NCI-H2081 treated with DMSO at 0.1 percent for 48 hours (cell line): ENCODE measurements around the gene ANKS1B.

Experiments used
- DNase-seq: peaks from one replicate; lab custom pipeline; 2025; lab: John Stamatoyannopoulos, UW

The ANKS1B gene

DNA sequence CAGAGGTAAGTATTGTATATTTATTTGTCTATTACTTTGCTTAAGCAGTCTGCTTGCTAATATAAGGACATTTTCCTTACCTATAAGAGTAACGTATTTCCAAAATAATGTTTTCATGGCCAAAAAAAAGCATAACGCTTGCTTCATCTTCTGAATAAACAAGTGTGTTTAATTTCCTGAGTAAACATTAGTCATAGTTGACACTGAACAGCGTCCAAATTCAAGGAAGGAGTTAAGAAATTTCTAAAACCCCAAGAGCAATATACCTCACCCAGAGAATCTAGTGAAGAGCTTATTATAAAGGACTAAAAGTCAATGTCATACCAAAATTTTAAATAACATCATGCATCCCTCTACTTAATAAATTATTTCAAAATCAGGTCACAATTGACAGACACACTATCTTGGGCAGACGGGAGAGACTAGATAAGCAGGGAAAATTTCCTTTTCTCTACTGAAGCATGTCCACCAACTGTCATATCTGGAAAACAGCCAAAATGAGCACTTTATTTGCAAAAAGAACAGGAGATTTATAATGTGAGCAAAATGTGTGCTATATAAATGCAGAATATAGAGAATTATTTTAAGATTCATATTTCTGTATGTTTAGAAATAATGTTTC lies 25.1 kb downstream of the ANKS1B start:
- DNase-seq = no peak

DNA sequence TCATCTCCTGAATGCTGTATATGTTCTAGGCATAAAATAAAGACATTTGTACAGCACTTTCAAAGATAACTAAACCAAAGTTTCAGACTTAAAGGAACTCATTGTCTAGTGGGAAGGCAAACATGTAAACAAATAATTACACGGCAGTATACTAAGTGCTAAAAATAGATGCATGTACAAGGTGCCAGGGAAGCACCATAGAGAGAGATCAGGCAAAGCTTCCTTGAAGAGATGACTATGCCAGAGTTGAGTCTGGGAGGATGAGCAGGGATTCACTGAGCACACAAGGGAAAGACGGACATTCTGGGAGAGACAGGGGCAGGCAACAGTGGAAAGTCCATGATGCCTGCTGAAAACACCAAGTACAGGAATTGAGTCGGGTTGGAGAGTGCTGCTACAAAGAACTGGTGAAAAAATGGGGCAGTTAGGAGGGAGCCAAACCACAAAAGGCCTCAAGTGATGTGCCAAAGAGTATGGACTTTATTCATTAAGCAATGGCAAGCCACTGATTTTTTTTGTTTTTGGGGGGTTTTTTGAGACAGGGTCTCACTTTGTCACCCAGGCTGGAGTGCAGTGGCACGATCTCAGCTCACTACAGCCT lies 26.8 kb downstream of the ANKS1B start:
- no peak for DNase-seq

DNA sequence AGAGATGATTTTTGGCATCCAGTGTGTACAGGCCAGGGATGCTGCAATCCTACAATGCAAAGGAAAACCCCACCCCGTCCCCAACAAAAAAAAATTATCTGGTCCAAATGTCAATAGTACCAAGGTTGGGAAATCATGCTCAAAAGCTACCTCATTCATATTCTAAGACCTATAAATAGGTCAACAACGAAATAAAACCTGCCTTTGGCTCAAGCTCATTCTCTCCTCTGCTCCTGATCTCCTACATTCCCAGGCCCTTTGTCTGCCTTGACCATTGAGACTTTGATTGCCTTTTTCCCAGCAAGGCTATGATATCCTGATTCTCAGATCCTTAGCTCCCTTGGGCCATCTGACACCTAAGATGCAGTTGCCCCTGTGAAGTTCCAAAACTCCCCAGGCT lies 30.0 kb downstream of the ANKS1B start:
- no peak for DNase-seq

DNA sequence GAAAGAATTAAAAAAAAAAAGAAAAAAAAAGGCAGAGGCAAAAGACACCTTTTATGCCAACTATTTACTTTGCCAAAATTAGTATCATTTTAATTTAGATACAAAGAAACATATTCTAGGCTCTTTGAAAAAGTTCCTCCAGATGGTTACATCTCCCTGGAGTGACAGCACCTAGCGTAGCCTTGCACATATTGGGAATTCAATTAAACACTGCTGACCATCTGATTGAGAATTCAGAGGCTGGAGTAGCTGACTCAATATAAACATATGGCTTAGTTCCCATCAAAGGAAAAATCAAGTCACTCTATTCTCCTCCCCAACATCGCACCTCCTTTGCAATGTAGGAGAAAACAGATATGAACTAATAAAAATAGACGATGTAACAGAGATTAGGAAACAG lies 36.4 kb downstream of the ANKS1B start:
- no peak for DNase-seq

DNA sequence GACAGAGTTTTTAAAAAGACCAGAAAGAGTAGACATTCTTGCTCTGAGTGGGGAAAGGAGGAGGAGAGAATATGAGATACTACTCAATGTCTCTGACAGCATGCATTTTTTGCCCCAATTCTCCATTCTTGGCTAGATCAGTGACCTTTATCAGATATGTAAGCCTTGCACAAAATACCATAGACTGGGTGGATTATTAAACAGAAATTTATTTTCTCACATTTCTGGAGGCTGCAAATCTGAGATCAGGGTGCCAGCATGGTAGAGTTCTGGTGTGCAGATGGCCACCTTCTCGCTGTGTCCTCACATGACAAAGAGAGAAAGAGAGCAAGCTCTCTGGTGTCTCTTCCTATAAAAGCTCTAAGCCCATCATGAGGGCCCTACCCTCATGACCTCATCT lies 38.6 kb downstream of the ANKS1B start:
- DNase-seq = no peak

DNA sequence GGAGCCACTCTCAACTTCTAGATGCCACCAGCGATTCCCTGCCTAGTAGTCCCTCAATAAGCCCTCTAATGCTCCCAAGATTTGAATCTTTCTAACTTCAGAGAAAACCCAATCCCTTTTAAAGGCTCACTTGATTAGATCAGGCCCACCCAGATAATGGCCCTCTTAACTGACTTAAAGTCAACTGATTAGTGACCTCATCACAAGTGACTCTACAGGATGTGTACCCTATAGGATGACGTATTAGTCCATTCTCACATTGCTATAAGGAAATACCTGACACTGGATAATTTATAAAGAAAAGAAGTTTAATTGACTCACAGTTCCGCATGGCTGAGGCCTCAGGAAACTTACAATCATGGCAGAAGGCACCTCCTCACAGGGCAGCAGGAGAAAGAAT lies 49.1 kb downstream of the ANKS1B start:
- DNase-seq = no peak

DNA sequence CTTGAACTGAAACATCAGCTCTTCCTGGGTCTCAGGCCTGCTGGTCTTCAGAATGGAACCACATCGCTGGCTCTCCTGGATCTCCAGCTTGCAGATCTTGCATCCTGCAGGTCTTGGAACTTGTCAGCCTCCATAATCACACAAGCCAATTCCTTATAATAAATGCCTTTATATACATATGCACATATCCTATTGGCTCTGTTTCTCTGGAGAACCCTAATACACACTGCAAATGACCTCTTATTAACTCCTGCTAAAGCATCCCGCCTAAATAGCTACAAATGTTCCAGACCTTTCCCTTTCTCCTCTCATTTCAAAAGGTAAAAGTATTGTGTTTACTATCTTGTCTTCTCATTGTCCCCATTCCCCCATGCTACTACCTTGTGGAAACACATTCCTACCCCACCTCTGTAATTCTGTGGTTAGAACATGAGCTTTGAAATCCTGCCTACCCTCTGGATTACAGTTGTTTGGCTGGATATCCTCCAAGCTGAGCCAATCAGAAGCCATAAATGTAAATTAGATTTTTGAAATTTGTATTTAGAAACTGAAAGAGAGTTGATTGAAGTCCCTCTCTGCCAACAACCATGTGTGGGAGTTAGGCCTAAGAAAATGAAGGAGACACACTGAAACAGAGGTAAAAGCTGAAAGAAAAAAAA lies 58.1 kb downstream of the ANKS1B start:
- DNase-seq = no peak

DNA sequence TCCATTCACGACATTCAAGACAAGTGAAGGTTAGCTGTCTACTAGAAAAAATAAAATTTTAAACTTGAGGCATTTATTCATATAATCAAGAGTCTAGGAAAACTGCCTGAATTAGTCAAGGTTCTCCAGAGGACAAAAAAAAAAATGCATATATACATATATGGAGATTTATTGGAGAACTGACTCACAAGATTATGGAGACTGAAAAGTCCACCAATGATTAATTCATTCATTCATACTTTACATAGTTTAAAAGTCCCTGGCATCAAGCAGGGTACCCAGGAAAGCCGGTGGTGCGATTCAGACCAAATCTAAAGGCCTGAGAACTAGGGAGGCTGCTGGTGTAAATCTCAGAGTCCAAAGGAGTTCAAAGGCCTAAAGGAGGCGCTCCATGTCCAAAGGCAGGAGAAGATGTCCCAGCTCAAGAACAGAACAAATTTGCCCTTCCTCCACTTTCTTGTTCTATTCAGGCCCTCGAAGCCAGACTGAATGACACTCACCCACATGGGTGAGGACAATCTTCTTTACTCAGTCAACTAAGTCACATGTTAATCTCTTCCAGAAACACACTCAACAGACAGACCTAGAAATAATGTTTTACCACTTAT lies 64.3 kb downstream of the ANKS1B start:
- DNase-seq = no peak

DNA sequence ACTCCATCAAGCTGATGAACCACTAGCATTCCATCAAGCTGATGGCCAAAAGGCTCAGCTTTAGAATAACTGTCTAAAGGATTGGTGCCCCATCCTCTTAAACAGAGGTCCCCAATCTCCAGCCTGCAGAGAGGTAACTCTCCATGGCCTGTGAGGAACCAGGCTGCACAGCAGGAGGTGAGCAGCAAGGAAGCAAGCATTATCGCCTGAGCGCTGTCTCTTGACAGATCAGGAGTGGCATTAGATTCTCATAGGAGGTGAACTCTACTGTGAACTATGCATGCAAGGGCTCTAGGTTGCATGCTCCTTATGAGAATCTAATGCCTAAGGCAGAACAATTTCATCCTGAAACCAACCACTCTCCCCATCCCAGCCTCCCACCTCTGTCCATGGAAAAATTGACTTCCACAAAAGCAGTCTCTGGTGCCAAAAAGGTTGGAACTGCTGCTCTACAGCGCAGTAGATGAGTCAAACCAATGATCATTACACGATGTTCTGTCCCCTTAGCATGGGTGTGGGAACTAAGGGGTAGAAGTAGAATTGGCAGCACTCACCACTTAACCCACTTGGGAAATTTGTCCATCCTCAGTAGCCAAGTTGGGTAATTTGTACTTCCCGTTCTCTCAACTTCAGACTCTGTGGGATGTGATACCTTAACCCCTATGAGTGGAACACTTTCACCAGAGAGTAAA lies 66.9 kb downstream of the ANKS1B start:
- no peak for DNase-seq

DNA sequence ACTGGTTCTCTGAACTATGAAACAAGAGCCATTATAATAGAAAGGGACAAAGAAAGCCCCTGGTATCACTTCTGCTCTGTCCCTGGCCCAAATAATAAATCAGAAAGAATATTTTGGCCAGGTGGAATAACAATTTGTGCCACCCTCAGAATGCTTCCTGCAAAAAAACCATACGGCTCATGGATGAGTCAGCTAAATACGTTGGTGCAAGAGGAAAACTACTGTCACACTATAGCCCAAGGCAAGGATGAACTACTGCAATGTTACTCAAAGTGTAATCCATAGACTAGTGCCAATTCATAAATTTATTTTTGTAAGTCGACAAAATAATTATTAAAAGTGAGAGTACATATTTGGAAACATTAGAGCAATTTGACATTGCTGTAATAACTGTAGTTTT lies 68.2 kb downstream of the ANKS1B start:
- DNase-seq = no peak

DNA sequence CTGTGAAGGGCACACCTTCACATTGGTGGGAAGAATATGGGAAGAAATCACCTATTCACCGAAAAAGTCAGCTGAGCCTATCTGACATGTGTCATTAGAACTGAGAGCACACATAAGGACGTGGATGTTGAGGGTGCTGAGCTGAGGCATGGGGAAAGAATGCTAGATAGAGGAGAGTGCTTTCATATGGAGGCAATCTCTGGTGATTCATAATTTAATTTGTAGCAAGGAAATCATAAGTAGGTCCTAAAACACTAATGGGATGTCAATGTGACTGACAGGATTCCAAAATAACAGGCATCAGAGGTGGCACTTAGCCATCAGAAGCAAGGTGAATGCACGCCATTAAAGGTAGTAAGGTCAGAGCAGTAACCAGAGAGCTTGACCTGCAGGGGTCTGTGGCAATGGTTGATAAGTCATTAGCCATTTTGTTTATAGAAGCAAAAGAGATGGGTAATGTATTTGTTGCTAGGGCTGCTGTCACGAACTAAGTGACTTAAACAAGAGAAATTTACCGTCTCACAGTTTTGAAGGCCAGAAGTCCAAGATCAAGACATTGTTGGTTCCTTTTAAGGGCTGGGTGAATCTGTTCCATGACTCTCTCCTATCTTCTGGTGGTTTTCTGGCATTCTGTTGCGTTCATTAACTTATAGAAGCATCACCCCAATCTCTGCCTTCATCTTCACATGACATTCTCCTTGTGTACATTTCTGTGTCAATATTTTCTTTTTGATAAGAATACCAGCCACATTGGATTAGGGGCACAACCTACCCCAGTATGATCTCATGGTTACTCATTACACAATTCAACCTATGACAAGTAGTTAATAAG lies 69.3 kb downstream of the ANKS1B start:
- DNase-seq = no peak

DNA sequence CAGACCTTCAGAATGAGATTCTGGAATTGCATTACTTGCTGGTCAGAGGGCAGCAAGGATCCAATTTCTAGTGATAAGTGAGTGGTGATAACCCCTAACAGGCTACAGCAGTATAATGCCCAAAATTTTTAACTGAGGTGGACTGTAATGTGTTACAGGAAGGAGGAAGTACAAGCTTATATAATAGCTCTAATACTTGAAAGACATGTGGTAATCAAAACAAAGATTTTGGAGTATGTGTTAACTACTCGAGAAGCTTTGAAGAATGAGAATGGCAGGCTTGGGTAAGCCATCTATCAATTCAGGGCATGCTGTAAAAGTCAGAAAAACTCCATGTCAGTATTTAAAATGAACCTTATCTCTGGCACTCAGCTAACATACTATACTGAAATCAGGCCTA lies 70.5 kb downstream of the ANKS1B start:
- DNase-seq = no peak

DNA sequence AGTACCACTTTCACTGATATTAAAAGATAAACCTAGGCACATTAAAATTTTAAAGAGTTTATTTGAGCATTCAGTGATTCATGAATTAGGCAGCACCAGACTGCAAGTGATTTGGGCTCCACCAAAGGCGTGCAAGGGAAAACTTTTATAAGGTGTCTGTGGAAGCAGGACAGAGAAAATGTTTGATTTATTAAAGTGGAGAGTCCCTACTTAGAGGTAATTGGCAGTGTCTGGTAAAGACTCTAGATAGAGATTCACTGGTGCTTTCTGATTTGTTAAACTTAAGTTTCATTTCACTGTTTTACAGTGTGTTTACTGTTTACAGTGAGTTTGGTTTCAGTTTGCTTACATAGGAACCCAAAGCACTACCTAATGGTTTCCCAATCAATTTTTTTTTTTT lies 72.8 kb downstream of the ANKS1B start:
- no peak for DNase-seq

DNA sequence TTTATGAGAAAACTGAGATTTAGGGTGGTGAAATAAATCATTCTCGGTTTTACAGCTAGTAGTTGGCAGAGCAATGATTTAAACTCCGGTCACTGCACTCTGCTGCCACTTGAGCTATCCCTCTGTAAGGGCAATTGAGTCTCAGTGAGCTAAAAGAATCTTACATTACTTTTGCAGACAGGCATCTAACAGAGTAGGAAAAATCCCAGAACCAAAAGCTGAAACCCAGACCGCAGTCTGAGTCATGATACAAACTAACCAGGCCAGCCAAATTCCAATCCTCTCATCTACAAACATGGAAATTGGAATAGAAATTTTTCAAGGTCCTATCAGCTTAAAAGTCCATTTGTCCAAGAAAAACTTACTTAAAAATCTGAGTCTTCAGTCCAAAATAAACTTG lies 73.7 kb downstream of the ANKS1B start:
- DNase-seq = no peak

DNA sequence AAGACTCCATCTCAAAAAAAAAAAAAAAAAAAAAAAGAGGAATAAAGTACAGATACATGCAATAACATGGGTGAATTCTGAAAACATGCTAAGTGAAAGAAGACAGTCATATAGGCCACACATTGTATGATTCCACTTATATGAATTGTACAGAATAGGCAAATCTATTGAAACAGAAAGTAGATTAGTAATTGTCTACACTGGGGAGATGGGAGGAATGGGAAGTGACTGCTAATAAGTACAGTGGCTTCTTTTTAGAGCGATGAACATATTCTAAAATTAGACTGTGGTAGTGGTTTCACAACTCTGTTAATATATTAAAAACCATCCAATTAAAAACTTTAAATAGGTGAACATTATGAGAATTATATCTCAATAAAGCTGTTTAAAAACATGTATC lies 74.4 kb downstream of the ANKS1B start:
- no peak for DNase-seq

DNA sequence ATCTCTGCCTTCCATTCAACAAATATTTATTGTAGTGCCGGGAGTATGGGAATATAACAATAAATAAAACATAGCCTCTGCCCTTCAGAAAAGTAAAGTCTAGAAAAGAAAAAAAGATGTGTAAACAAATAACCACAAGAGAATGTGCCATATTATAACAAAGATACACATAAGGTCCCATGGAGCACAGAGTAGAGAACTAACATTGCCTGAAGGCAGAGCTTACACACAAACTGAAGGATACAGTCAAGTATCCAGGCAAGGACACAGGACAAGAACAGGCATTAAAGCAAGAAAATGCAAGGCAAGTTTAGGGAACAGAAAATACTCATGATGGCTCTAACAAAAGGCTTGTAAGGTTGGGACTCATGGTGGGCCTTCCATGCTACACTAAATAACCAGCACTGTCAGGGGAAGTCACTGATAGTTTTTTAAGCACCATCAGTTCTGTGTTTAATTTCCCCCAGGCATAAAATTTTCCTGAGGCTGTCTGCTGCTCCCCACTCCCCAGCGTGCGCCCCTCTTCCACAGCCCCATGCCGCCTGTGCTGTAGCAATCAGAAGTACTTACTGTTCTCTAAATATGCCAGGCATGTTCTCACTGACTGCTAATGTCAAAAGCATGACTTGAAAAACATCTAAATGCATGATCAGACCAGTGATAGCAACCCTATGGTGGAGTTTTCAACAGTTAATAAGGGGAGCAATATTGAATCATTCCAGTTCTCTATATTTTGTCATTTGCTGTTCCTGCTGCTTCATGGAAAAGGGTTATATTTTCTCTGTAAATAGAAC lies 77.8 kb downstream of the ANKS1B start:
- DNase-seq = no peak

DNA sequence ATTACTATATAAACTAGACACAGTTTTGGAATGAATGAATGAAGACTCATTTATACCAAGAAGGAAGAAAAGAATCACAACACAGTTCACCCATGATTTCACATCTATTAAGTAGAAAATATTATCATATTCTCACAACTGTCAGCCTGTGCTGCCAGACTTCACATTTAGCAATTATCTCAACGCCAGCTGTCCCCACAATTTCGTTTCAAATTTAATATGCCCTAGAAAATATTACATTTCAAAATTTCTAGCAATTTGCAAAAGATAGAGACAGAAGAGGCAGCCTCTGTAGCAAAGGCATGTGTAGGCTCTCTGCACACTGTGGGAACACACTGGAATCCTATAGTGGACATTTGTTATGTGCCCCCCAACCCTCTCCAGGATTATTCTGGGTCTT lies 83.6 kb downstream of the ANKS1B start:
- DNase-seq = no peak

DNA sequence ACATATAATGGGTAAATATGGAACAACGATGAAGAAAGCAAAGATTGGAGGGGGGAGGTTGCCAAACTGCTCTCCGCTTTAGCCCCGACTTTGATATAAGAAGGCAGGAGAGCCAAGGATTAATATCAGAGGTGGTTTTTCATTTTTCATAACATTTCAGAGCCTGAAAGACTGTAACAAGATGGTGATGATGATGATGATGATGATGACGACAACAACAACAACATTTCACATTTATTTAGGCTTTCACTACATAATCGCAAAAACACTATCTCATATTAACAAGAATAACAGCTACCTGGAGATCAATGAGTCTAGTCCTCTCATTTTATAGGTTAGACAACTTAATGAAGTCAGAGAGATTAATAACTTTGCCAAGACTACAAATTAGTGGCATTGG lies 86.1 kb downstream of the ANKS1B start:
- no peak for DNase-seq

DNA sequence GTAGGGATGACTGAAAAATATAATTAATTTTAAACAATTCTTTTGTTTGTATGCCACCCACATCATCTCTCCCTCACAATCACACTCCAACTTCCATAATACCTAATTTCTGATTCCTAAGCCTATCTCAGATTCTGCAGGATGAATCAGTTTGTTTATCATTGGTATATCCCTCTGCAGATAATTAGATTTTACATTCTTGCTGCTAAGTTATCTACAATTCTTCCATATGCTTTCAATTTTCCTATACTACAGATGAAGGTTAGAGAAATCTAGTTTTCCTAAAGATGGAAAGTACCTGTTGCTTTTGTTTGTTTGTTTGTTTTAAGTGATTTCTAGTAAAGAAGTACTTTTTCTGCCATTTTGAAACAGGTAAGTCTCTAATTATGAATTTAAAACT lies 105.3 kb downstream of the ANKS1B start:
- DNase-seq = no peak

DNA sequence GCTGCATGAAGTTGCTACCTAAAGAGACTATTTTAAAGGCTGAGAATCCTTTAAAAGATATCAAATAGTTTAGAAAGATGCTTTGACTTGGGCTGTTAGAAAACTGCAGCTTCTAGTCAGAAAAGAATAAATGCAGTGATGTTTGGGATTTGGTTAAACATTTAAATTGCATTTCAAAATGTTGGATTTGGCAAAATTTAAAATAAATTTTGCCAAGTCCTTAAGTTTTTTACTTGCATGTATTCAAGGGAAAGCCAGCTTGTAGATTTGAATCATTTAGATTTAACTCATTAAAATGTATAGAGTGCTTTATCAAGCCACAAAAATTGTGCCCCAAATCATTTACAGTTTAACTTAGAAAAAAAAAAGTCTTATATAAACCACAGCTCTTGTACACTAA lies 109.7 kb downstream of the ANKS1B start:
- DNase-seq = no peak

DNA sequence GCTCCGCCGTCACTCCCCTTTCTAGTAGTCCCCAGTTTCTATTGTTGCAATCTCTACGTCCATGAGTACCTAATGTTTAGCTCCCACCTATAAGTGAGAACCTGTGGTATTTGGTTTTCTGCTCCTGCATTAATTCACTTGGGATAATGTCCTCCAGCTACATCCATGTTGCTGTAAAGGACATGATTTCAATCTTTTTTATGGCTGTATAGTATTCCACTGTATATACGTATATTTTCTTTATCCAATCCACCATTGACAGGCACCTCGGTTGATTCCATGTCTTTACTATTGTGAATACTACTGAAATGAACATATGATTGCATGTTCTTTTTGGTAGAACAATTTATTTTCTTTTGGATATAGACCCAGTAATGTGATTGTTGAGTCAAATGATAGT lies 114.7 kb downstream of the ANKS1B start:
- no peak for DNase-seq
